ENCODE measurements around the gene NCCRP1.

NCCRP1 gene

GRCh38 chr19:39181500-39182173, 15.1 kb upstream of the NCCRP1 start:
- DNase-seq = no peak

GRCh38 chr19:39182174-39182505, 14.6 kb upstream of the NCCRP1 start:
- DNase-seq = no peak

DNA sequence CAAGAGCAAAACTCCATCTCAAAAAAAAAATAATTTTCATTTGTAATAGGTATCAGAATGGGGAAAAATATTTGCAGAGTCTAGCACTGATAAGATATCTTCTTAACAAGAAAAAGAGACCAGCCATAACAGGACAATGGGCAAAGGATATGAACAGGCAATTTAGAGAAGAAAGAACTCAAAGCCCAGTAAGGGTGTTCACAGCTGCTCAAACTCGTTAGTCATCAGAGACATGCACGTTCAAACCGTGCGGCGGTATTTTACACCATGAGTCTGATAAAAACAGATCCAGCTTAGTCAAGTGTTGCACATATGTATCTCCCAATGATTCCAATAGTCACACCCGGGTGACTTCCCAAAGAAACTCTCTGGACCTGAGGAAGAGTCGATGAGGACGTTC, 13.7 kb upstream of the NCCRP1 start:
- no peak for DNase-seq

DNA sequence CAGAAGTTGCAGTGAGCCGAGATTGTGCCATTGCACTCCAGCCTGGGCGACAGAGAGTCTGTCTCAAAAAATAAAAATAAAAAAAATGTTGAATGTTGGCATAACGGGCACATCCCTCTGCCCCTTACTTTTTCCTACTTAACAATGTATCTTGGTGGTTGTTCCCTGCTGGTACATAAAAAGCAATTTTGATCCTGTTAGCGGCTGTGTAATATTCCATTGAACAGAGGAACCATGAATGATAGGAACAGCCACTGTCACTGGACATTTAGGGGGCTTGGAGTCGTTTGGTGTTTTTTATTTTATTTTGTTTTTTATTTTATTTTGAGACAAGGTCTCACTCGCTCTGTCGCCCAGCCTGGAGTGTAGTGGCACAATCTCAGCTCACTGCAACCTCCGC, 10.4 kb upstream of the NCCRP1 start:
- no peak for DNase-seq

- no peak for DNase-seq
These were observed 9.2 kb upstream of the NCCRP1 start for GRCh38 chr19:39187552-39187943.

DNA sequence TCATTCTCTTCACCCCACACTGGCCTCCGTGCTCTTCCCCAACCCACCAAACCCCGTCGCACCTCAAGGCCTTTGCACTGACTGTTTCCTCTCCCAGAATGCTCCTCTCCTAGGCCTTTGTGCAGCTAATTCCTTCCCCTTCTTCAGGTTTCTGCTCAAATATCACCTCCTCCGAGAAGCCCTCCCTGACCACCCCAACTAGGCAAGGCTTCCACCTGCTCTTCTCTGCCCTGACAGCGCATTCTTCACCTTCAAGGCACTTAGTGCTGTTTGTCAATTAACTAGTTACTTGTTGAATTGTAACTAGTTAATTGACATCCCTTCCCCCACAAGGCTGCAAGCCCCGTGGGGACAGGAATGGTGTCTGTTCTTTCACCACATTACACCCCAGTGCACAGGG, 7.8 kb upstream of the NCCRP1 start:
- DNase-seq = no peak

DNA sequence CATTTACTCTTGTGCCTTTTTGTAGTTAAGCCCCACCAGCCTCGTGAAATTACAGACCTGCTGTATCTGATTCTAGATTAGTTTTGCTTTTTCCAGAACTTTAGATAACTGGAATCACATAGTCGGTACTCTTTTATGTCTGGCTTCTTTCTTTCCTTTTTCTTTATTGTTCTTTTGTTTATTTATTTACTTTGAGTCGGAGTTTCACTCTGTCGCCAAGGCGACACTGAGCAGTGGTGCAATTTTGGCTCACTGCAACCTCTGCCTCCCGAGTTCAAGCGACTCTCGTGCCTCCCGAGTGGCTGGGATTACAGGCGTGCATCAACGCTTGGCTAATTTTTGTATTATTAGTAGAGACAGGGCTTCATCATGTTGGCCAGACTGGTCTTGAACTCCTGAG, 6.0 kb upstream of the NCCRP1 start:
- DNase-seq = no peak

DNA sequence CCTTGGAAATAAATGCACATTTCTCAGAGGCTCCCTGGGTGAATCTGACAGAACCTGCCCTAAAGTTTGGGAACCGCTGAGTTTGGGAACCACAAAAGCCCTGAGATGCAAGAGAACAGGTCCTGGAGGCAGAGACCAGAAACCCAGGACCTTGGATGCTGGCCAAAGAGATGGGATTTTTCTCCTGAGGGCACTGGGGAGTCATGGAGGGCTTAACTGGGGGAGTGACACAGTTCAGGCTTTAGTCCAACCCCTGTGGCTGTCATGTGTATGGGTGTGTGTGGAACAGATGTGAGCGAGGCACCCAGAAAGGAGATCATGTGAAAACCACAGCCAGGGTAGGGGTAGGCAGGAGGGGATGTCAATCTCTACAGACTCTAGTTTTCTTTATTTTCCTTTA, 3.9 kb upstream of the NCCRP1 start:
- no peak for DNase-seq

- DNase-seq = no peak
These were observed 3.0 kb upstream of the NCCRP1 start for GRCh38 chr19:39193803-39194202.

- no peak for DNase-seq
These were observed 1.8 kb upstream of the NCCRP1 start for GRCh38 chr19:39194832-39195542.

- no peak for DNase-seq
These were observed 1.0 kb upstream of the NCCRP1 start for GRCh38 chr19:39195755-39196154.

DNA sequence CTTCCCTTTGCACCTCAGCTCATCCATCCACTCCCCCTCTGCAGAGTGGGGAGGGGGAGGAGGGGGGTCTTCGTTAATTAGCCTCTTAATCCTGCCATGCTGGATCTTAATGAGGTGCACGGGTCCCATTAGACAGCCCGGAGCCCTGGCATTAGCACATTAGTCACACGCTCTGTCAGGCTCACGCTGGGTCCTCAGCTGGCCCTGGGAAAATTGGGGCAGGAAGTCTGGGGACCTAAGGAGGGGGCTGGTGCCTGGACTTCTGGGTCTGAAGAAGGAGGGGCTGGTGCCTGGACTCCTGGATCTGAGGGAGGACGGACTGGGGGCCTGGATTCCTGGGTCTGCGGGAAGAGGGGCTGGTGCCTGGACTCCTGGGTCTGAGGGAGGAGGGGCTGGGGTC, 444 bp upstream of the NCCRP1 start:
- no peak for DNase-seq

GRCh38 chr19:39197808-39198207, 1.0 kb downstream of the NCCRP1 start:
- no peak for DNase-seq

- no peak for DNase-seq
These were observed 2.3 kb downstream of the NCCRP1 start for GRCh38 chr19:39199025-39199424.

DNA sequence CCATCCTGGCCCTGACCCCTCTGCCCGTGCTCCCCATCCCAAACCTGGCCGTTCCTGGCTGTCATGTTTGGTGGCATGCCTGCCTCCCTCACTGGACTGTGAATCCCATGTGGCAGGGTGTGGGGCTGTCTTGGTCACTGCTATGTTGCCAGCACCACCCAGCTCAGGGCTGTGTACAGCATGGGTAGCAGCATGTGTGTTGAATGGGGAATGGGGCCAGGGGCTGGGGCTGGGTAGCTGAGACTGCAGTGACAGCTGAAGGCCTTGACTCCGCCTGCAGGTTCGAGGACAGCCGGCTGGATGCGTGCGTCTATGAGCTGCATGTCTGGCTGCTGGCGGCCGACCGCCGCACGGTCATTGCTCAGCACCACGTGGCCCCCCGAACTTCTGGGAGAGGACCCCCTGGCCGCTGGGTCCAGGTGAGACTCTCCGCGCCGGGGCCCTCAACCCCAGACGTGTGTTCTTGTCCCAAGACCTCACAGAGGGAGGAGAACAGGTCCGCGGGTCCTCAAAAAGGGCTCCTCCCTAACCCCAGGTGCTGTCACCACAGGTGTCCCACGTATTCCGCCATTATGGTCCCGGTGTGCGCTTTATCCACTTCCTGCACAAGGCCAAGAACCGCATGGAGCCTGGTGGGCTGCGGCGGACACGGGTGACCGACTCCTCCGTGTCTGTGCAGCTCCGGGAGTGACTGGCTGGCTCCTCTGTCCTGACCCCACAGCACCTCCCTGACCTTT, 3.5 kb downstream of the NCCRP1 start:
- no peak for DNase-seq

DNA sequence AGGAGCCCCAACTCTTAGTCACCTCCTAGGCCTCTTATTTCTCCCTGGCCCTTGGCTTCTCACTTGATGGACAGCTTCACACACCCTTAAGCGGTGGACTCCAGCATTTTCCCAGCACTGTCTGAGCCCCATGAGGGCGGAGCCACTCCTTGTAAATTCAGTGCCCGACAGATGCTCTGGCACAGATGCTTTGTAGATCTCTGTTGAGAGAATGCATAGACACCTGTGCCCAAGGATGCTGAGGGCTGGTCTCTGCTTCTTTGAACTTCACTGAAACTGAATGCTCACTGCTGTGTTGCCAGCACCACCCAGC, 4.0 kb downstream of the NCCRP1 start:
- no peak for DNase-seq

GRCh38 chr19:39202998-39203355, 6.2 kb downstream of the NCCRP1 start:
- DNase-seq = no peak

GRCh38 chr19:39203372-39204341, 6.9 kb downstream of the NCCRP1 start, which contains the start of gene SYCN:
Gene SYCN, minus strand, starts transcription at chr19:39204263. Its CDS starts 9 bp downstream, at chr19:39204254.
- no peak for DNase-seq

- no peak for DNase-seq
These were observed 8.6 kb downstream of the NCCRP1 start for GRCh38 chr19:39205449-39205764.

GRCh38 chr19:39206122-39206521, 9.4 kb downstream of the NCCRP1 start:
- DNase-seq = no peak

DNA sequence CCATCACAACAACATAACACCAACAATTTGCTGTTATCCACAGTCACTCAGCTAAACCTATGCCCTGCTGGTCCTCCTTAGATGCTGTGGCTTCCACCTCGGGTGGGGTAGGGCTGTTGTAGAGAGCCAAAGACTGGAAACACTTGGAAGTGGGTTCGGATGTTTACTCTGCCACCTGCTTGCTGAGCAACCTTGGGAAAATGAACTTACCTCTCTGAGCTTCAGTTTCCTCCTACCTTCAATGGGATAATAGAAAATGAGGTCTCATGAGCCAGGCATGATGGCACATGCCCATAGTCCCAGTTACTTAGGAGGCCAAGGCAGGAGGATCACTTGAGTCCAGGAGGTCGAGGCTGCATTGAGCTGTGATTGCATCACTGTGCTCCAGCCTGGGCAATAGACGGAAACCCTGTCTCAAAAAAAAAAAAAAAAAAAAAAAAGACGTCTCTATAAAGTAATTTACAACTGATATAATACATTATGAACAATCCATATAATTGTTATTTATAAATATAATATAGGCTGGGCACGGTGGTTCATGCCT, 10.6 kb downstream of the NCCRP1 start:
- DNase-seq = no peak

- no peak for DNase-seq
These were observed 11.5 kb downstream of the NCCRP1 start for GRCh38 chr19:39208175-39208795.

DNA sequence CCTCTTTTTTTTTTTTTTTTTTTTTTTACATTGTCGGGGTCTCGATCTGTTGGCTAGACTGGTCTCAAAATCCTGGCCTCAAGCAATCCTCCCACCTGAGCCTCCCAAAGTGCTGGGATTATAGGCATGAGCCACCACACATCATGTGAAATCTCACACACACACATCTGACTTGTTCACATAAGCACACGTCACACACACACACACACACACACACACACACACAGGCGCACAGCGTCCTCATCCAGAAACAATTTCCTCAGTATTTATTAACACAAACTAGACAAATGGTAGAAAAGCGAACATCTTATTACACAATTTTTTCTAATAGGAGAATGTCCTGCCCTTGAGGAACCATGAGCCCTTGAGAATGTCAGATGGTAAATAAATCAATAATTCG, 12.4 kb downstream of the NCCRP1 start:
- DNase-seq = no peak
